ENCODE results near the gene BAIAP3.

The BAIAP3 gene

GRCh38 chr16:1366712-1367299, 33.4 kb downstream of the BAIAP3 start:
- DNase-seq (ENCODE audit: low spot score), result no peak

GRCh38 chr16:1367486-1368174, 34.2 kb downstream of the BAIAP3 start:
- no peak for DNase-seq (ENCODE audit: low spot score)

- DNase-seq (ENCODE audit: low spot score), result no peak
Observed at GRCh38 chr16:1371054-1371978, 37.9 kb downstream of the BAIAP3 start.

- no peak for DNase-seq (ENCODE audit: low spot score)
Observed at GRCh38 chr16:1372292-1372950, 39.0 kb downstream of the BAIAP3 start.

- DNase-seq (ENCODE audit: low spot score), result peak; percentile 40
Observed at GRCh38 chr16:1374418-1375297, 41.2 kb downstream of the BAIAP3 start.

DNA sequence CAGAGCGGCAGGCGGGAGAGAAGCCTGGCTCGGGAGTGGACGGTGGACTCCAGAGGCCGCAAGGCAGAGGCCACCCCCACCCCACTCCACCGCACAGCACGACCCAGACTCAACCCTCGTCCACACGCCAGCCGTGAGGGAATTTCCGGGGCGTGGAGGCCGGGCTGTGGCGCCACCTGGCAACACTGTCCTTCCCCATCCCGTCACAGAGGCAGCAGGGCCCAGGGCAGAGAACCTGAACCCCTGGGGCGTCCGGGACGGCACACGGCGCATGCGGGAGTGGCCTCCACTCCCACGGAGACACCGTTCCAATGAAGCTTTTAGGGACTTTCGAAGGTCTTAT, 41.8 kb downstream of the BAIAP3 start:
- DNase-seq (ENCODE audit: low spot score), result no peak

GRCh38 chr16:1375741-1376410, 42.4 kb downstream of the BAIAP3 start:
- peak; percentile 77 for DNase-seq (ENCODE audit: low spot score)

- no peak for DNase-seq (ENCODE audit: low spot score)
Observed at GRCh38 chr16:1377406-1378010, 44.1 kb downstream of the BAIAP3 start.

DNA sequence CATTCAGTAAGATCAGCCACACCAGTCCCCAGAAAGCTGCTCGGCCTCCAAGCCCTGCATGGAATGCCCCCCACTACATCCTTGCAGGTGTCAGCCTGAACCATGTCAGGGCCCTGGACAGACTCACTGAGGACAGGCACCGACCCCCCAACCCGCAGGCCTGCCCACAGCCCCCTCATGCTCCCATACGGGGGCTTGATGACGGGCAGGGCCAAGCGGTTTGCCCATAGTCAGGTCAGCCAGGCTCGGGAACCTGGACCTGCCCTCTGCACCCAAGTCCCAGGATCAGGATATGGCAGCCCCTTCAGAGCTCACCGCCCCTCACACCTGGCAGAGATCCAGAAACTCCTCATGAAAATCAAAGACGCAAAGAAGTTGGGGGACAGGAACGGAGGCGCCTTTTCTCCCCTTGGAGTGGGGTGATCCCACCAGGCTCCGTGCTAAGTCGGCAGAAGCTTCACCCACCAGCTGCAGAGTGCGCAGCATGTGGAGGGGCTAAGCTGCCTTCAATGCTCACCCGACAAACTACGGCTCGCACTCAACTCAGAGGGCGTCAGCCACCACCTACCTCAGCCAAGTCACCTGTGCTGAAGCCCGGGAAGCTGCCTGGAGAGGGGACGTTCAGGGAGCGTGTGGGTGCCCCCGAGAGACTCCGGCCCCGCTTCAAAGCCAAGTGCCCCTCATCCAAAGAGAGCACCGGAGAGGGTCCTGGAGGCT, 44.8 kb downstream of the BAIAP3 start:
- DNase-seq (ENCODE audit: low spot score), result peak; percentile 37

DNA sequence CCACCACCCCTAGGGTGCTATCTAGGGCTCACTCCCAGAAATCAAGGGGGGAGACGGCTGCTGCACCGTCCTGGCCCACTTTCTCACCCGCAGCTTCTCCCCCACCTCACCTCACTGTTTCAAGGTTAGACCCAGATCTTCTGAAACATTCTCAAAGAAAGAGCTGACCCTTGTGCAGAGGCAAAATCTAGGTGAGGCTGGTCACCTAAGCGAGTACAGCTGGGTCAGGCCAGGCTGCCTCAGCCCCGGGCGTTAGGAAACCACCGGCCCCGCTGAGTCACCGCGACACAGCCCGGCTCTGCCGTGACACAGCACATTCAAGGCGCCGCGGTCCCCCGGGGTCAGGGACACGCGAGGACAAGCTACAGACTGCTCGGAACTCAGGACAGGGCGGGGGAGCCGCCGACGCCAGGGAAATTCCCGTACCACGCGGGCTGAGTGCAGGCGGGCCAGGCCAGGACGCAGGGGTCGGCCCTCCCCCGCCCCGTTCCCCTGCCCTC, 45.4 kb downstream of the BAIAP3 start:
- peak; percentile 95 for DNase-seq (ENCODE audit: low spot score)

- peak; percentile 90 for DNase-seq (ENCODE audit: low spot score)
Observed at GRCh38 chr16:1379304-1380076, 46.0 kb downstream of the BAIAP3 start.

DNA sequence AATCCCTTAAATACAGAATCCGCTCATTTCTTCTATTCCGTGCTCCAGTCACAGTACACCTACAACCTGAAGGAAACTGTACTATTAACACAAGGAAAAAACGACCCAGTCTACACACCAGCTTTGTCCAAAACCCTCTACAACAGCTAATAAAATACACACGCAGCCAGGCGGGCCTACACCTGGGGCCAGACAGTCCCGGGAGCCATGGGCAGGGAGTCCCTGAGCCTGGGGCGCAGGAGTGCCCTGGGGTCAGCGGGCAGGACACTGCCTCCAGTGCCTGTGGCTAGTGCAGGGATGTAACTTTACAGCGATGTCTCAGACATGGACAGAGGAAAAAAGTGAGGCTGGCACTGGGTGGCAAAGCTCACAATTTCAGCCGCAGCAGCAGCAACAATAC, 46.8 kb downstream of the BAIAP3 start:
- no peak for DNase-seq (ENCODE audit: low spot score)

- no peak for DNase-seq (ENCODE audit: low spot score)
Observed at GRCh38 chr16:1381612-1382406, 48.4 kb downstream of the BAIAP3 start.

- no peak for DNase-seq (ENCODE audit: low spot score)
Observed at GRCh38 chr16:1383556-1383955, 50.1 kb downstream of the BAIAP3 start.

DNA sequence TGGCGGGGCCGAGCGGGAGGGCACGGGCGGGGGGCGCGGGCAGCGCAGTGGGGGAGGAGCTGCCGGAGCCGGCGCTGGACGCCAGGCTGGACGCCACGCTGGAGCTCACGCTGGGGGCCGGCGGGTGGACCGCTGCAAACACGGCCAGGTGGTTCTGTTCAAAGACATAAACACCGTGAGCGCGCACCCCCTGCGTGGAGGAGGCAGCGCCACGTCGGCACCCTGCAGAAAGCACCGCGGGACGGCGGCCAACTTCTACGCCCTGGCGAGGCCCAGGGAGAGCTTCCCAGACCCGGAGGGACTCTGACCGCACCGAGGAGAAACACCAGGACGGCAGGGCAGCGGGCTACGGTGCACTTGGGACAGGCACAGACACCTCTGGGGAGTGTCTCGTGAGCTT, 51.8 kb downstream of the BAIAP3 start:
- no peak for DNase-seq (ENCODE audit: low spot score)

GRCh38 chr16:1387331-1387730, 53.9 kb downstream of the BAIAP3 start:
- no peak for DNase-seq (ENCODE audit: low spot score)

GRCh38 chr16:1389762-1390161, 56.3 kb downstream of the BAIAP3 start:
- no peak for DNase-seq (ENCODE audit: low spot score)

GRCh38 chr16:1390239-1390779, 56.9 kb downstream of the BAIAP3 start:
- DNase-seq (ENCODE audit: low spot score), result no peak
